Measurements from ENCODE around the gene UTP4. TPM values are rescaled to one million over a fixed set of nuclear protein-coding genes. Genes with fewer than 3 reads are reported as not detected.
A peak's percentile ranks its signal among the peaks of the same experiment; 100 is the strongest.

The UTP4 gene
- total RNA-seq, 1 experiment from 2014 or later, result 125 TPM

GRCh38 chr16:69150146-69150865 lies 17.9 kb downstream of the UTP4 start:
- DNase-seq (ENCODE audit: low read depth, low spot score) (peak; percentile 55), ATAC-seq (peak; percentile 94)
- Histone ChIP-seq H3K27ac (ENCODE audit: low read depth, low read length) (no peak overlapping the region), H3K4me3 (replicated peaks in 1 of 2; ENCODE audit: low read depth in 1 of 2, low read length in 2 of 2) (no peak overlapping the region), H3K9me3 (ENCODE audit: control insufficient read depth in 1 of 2, insufficient read depth in 1 of 2, low read depth in 1 of 2, low read length in 2 of 2) (no peaks in the 10 kb centered on the region), H3K9ac (ENCODE audit: low read length) (no peak overlapping the region), H3K36me3 (ENCODE audit: control insufficient read depth in 1 of 2, insufficient read depth in 2 of 2, low read length in 2 of 2) (peaks cover 35 to 69% of the 10 kb centered on the region in 2 experiments), H4K20me1 (ENCODE audit: insufficient read depth) (peaks cover 20% of the 10 kb centered on the region; the same call in 1 of the 2 replicates), H3K79me2 (ENCODE audit: insufficient read depth, low read length) (peaks cover 79% of the 10 kb centered on the region), H3K27me3 (ENCODE audit: insufficient read depth, low read length) (no peaks in the 10 kb centered on the region), H3K4me1 (ENCODE audit: control insufficient read depth in 1 of 2, insufficient read depth in 2 of 2, low read length in 2 of 2) (no peaks in the 10 kb centered on the region), H2AFZ (ENCODE audit: low read depth, low read length, poor library complexity, severe bottlenecking) (no peak overlapping the region), H3K4me2 (ENCODE audit: low read length) (no peak overlapping the region), H3K9me2 (ENCODE audit: insufficient read depth) (no peaks in the 10 kb centered on the region)
- intact Hi-C loops (cut with micrococcal nuclease), result loop anchor here (1.0 kb wide), 1 partner anchor 136 kb away; no protein-coding TSS in a partner anchor
- ChIA-PET CTCF (interaction anchor here (0.6 to 1.7 kb wide), 11 partner anchors 8 to 303 kb away, joined by 3 to 30 read pairs (median 4); no protein-coding TSS in a partner anchor), POLR2A (no interaction called here), RAD21 (ENCODE audit: low non-redundant PET in 1 of 2, low total read pairs in 2 of 2, uncharacterized antibody in 2 of 2, unreplicated experiment in 2 of 2) (no interaction called here)
- BruUV-seq (replicated peaks), result no TSS peak
- TF ChIP-seq RAD21 (IDR thresholded peaks at IDR 0.05; ENCODE audit: low read depth) (peak; percentile 87), ZBTB33 (IDR thresholded peaks at IDR 0.05; ENCODE audit: extremely low read depth, insufficient replicate concordance, low read length) (no peak), FOSL1 (IDR thresholded peaks at IDR 0.05; ENCODE audit: low read depth) (no peak), CTCF (IDR thresholded peaks at IDR 0.05 in 2 of 3, conservative IDR thresholded peaks at IDR 0.05 in 1 of 3; ENCODE audit: borderline replicate concordance in 1 of 3, insufficient read depth in 1 of 3, low read depth in 2 of 3, low read length in 2 of 3) (peak; percentile 63 to 87 (median 71); a peak in 5 of 6 replicates), REST (IDR thresholded peaks at IDR 0.05; ENCODE audit: low read depth) (no peak)

Data from HCT116 (cell line).